ENCODE measurements around the gene GASK1A.

- TF ChIP-seq TARDBP (IDR thresholded peaks at IDR 0.05), result no peak
- no peak for TF ChIP-seq SP1 (IDR thresholded peaks at IDR 0.05)
- TF ChIP-seq CTBP1 (IDR thresholded peaks at IDR 0.05; ENCODE audit: borderline replicate concordance), result no peak
- no peak for TF ChIP-seq SUZ12 (IDR thresholded peaks at IDR 0.05)
- no peak for TF ChIP-seq FOXM1 (IDR thresholded peaks at IDR 0.05; ENCODE audit: borderline replicate concordance)
These were observed 35.8 kb downstream of the GASK1A start for GRCh38 chr3:43014956-43015355.

All from HEK293T (cell line).